Neural progenitor cell (in vitro differentiated cells): ENCODE data around the gene REPIN1. TPM values are rescaled to one million over a fixed set of nuclear protein-coding genes. Genes with fewer than 3 reads are reported as not detected.

Experiments used
- DNase-seq: peaks from one replicate; pipeline ENCODE4 v3.0.0-alpha.2; 2016; ENCODE audit warnings: low spot score
- H2AFZ ChIP-seq: fragments of 200-600 bp; sonication (generic); replicated peaks from 2 replicates; pipeline ENCODE4 v1.6.1; 2016; ENCODE audit warnings: antibody characterized with exemption
- H3F3A ChIP-seq: fragments of 200-600 bp; sonication (generic); 2 replicates; pipeline ENCODE4 v1.6.1; 2016; ENCODE audit warnings: antibody characterized with exemption, low read depth
- H3K27ac ChIP-seq: fragments of 200-600 bp; sonication (generic); 2 replicates; pipeline ENCODE4 v1.5.1; 2016; ENCODE audit warnings: mild to moderate bottlenecking
- H3K27me3 ChIP-seq: fragments of 200-600 bp; sonication (generic); 2 replicates; pipeline ENCODE4 v1.6.1; 2016; ENCODE audit warnings: mild to moderate bottlenecking, moderate library complexity
- H3K36me3 ChIP-seq: fragments of 200-600 bp; sonication (generic); 2 replicates; pipeline ENCODE4 v1.5.1; 2016
- H3K4me1 ChIP-seq: fragments of 200-600 bp; sonication (generic); 2 replicates; pipeline ENCODE4 v1.6.1; 2016; ENCODE audit warnings: mixed run types
- H3K4me2 ChIP-seq: fragments of 200-600 bp; sonication (generic); 2 replicates; pipeline ENCODE4 v1.6.1; 2016
- H3K4me3 ChIP-seq: fragments of 200-600 bp; sonication (generic); 2 replicates; pipeline ENCODE4 v1.5.1; 2016
- H3K79me2 ChIP-seq: fragments of 200-600 bp; sonication (generic); 2 replicates; pipeline ENCODE4 v1.6.1; 2016; ENCODE audit warnings: low read depth
- H3K9ac ChIP-seq: fragments of 200-600 bp; sonication (generic); 2 replicates; pipeline ENCODE4 v1.6.1; 2016
- H3K9me3 ChIP-seq: fragments of 200-600 bp; sonication (generic); 2 replicates; pipeline ENCODE4 v1.5.1; 2016; ENCODE audit warnings: low read depth
- H4K20me1 ChIP-seq: fragments of 200-600 bp; sonication (generic); 2 replicates; pipeline ENCODE4 v1.6.1; 2016; ENCODE audit warnings: low read depth
- H3K27ac Mint-ChIP-seq: 3 replicates; pipeline ENCODE4 v1.8.0; 2021; ENCODE audit warnings: mixed read lengths
- H3K27me3 Mint-ChIP-seq: 2 replicates; pipeline ENCODE4 v1.8.0; 2022; ENCODE audit warnings: low read depth, mild to moderate bottlenecking, inconsistent platforms, moderate library complexity, mixed read lengths; ENCODE audit not compliant: insufficient read depth
- H3K36me3 Mint-ChIP-seq: 3 replicates; pipeline ENCODE4 v1.8.0; 2021; ENCODE audit warnings: mixed read lengths
- H3K4me1 Mint-ChIP-seq: 3 replicates; pipeline ENCODE4 v1.8.0; 2021; ENCODE audit warnings: mixed read lengths
- H3K4me3 Mint-ChIP-seq: 3 replicates; pipeline ENCODE4 v1.8.0; 2021; ENCODE audit warnings: mild to moderate bottlenecking, moderate library complexity, mixed read lengths
- H3K9me3 Mint-ChIP-seq: 3 replicates; pipeline ENCODE4 v1.8.0; 2020; ENCODE audit warnings: mixed read lengths
- EZH2 ChIP-seq: fragments of 200-600 bp; sonication (generic); IDR thresholded peaks from 2 replicates; pipeline ENCODE4 v1.6.1; 2017; ENCODE audit warnings: antibody characterized with exemption, mild to moderate bottlenecking, moderate library complexity
- EZH2phosphoT487 ChIP-seq: fragments of 200-600 bp; sonication (generic); IDR thresholded peaks from 2 replicates; pipeline ENCODE4 v1.6.1; 2017; ENCODE audit warnings: antibody characterized with exemption
- total RNA-seq: library from RNA; depleted of rRNA; stranded (reverse); fragments of >200 nt; gene quantifications from 2 replicates; pipeline ENCODE4 v1.2.3, GENCODE V29; 2015; ENCODE audit warnings: low replicate concordance
- TF ChIP-seq, protein P1 (sequence below): fragments of 200-600 bp; sonication (generic); IDR thresholded peaks from 2 replicates; pipeline ENCODE4 v1.5.1; 2017; ENCODE audit warnings: antibody characterized with exemption, mild to moderate bottlenecking

The REPIN1 gene
- total RNA-seq, 1 donor from 2014 or later, result 18.0 TPM

GRCh38 chr7:150377635-150378034 lies 9.0 kb downstream of the REPIN1 start:
- no peak for DNase-seq
- no peaks in the 10 kb centered on the region for H3K27me3 ChIP-seq
- H3K36me3 ChIP-seq, result no peaks in the 10 kb centered on the region
- peaks cover 30% of the 10 kb centered on the region for H3K4me1 ChIP-seq
- peaks cover 51% of the 10 kb centered on the region for H3F3A ChIP-seq
- no peak overlapping the region for H3K4me3 ChIP-seq
- H3K4me2 ChIP-seq, result peak overlapping the region; percentile 74
- Mint-ChIP-seq H3K4me1 (peaks cover 73% of the 10 kb centered on the region), H3K4me3 (peak overlapping the region; percentile 84), H3K27me3 (peaks cover 21% of the 10 kb centered on the region), H3K9me3 (no peaks in the 10 kb centered on the region), H3K27ac (peak overlapping the region; percentile 86), H3K36me3 (peaks cover 22% of the 10 kb centered on the region)
- peaks cover 58% of the 10 kb centered on the region for H4K20me1 ChIP-seq
- H3K27ac ChIP-seq, result peak overlapping the region; percentile 93
- H3K9ac ChIP-seq, result no peak overlapping the region
- peaks cover 50% of the 10 kb centered on the region for H3K79me2 ChIP-seq
- H2AFZ ChIP-seq, result no peak overlapping the region
- no peaks in the 10 kb centered on the region for H3K9me3 ChIP-seq
- TF ChIP-seq, protein P1, sequence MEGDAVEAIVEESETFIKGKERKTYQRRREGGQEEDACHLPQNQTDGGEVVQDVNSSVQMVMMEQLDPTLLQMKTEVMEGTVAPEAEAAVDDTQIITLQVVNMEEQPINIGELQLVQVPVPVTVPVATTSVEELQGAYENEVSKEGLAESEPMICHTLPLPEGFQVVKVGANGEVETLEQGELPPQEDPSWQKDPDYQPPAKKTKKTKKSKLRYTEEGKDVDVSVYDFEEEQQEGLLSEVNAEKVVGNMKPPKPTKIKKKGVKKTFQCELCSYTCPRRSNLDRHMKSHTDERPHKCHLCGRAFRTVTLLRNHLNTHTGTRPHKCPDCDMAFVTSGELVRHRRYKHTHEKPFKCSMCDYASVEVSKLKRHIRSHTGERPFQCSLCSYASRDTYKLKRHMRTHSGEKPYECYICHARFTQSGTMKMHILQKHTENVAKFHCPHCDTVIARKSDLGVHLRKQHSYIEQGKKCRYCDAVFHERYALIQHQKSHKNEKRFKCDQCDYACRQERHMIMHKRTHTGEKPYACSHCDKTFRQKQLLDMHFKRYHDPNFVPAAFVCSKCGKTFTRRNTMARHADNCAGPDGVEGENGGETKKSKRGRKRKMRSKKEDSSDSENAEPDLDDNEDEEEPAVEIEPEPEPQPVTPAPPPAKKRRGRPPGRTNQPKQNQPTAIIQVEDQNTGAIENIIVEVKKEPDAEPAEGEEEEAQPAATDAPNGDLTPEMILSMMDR, result no peak
- TF ChIP-seq EZH2phosphoT487 (no peak), EZH2 (no peak)

GRCh38 chr7:150378115-150378852 lies 9.7 kb downstream of the REPIN1 start:
- H3K27me3 ChIP-seq, result no peaks in the 10 kb centered on the region
- peaks cover 56% of the 10 kb centered on the region for H4K20me1 ChIP-seq
- peaks cover 50% of the 10 kb centered on the region for H3K79me2 ChIP-seq
- H3K9me3 ChIP-seq, result no peaks in the 10 kb centered on the region
- no peak overlapping the region for H2AFZ ChIP-seq
- H3K27ac Mint-ChIP-seq, result peak overlapping the region; percentile 86
- H3F3A ChIP-seq, result peaks cover 56% of the 10 kb centered on the region
- peak overlapping the region; percentile 84 for H3K4me3 Mint-ChIP-seq
- H3K27me3 Mint-ChIP-seq, result peaks cover 22% of the 10 kb centered on the region
- peak overlapping the region; percentile 93 for H3K27ac ChIP-seq
- H3K4me3 ChIP-seq, result peak overlapping the region; percentile 98
- no peak for TF ChIP-seq EZH2
- TF ChIP-seq, protein P1, result peak; percentile 49
- TF ChIP-seq EZH2phosphoT487, result no peak
- H3K4me1 Mint-ChIP-seq, result peaks cover 73% of the 10 kb centered on the region
- H3K36me3 Mint-ChIP-seq, result peaks cover 22% of the 10 kb centered on the region
- no peaks in the 10 kb centered on the region for H3K9me3 Mint-ChIP-seq
- H3K4me1 ChIP-seq, result peaks cover 37% of the 10 kb centered on the region
- DNase-seq, result peak; percentile 94
- H3K36me3 ChIP-seq, result no peaks in the 10 kb centered on the region
- peak overlapping the region; percentile 15 for H3K9ac ChIP-seq
- peak overlapping the region; percentile 74 for H3K4me2 ChIP-seq

GRCh38 chr7:150378853-150379440 lies 10.3 kb downstream of the REPIN1 start, which contains the start of gene ZNF775:
Gene ZNF775 (plus strand): TSS chr7:150379330. CDS start chr7:150388471, 9,141 bp downstream.
- H3K4me2 ChIP-seq, result peak within 1 kb of the TSS; percentile 95
- Mint-ChIP-seq H3K27ac (peak within 1 kb of the TSS; percentile 89), H3K9me3 (no peaks in the 10 kb centered on the region), H3K4me1 (peaks cover 74% of the 10 kb centered on the region), H3K36me3 (peaks cover 16% of the 10 kb centered on the region), H3K4me3 (peak within 1 kb of the TSS; percentile 95), H3K27me3 (peaks cover 22% of the 10 kb centered on the region)
- H4K20me1 ChIP-seq, result peaks cover 50% of the 10 kb centered on the region
- H2AFZ ChIP-seq, result no peak within 1 kb of the TSS
- peak; percentile 99 for DNase-seq
- H3K27ac ChIP-seq, result peak within 1 kb of the TSS; percentile 93
- H3K9ac ChIP-seq, result peak within 1 kb of the TSS; percentile 82
- peaks cover 58% of the 10 kb centered on the region for H3F3A ChIP-seq
- H3K4me1 ChIP-seq, result peaks cover 40% of the 10 kb centered on the region
- H3K36me3 ChIP-seq, result no peaks in the 10 kb centered on the region
- no peaks in the 10 kb centered on the region for H3K9me3 ChIP-seq
- H3K27me3 ChIP-seq, result no peaks in the 10 kb centered on the region
- TF ChIP-seq EZH2phosphoT487 (no peak), EZH2 (no peak)
- TF ChIP-seq, protein P1, result peak; percentile 2
- peaks cover 46% of the 10 kb centered on the region for H3K79me2 ChIP-seq
- peak within 1 kb of the TSS; percentile 98 for H3K4me3 ChIP-seq
